HepG2 (cell line): ENCODE measurements around the gene HDAC8. TPM values are rescaled to one million over a fixed set of nuclear protein-coding genes. Genes with fewer than 3 reads are reported as not detected.

Experiments
- ATAC-seq: fragments of 200-7000 bp; cut with Tn5 transposase; 3 replicates; pipeline ENCODE4 v1.9.1; 2020; ENCODE audit warnings: mild to moderate bottlenecking, moderate library complexity
- BruUV-seq: library from RNA; stranded (reverse); fragments of 400-500 nt; replicated peaks from 2 replicates; lab custom pipeline; 2021; lab: Mats Ljungman, UMichigan
- CTCF ChIA-PET: fragments of 300-600 bp; formaldehyde crosslinking; extraction: SDS; loops from one replicate; lab custom pipeline; 2021; ENCODE audit warnings: low total read pairs, inconsistent platforms, low intra/inter-chr PET ratio; lab: Yijun Ruan, JAX
- POLR2A ChIA-PET: fragments of 350-600 bp; sonication (Branson Sonifier 250); formaldehyde crosslinking; loops from one replicate; lab custom pipeline; 2020; ENCODE audit warnings: antibody characterized with exemption, inconsistent platforms; lab: Yijun Ruan, JAX
- DNase-seq: peaks from one replicate; pipeline ENCODE4 v3.0.0-alpha.2; 2015; ENCODE audit warnings: low spot score
- FAIRE-seq: peaks from 3 replicates; lab custom pipeline; 2011; peaks lifted over from hg19 to GRCh38; lab: Jason Lieb, UNC
- H2AFZ ChIP-seq: one replicate; pipeline ENCODE4 v1.6.1; 2011; ENCODE audit warnings: low read length, inconsistent platforms
- H3K27ac ChIP-seq: fragments of 300-600 bp; 3 replicates; pipeline ENCODE4 v1.8.0; 2011; ENCODE audit warnings: mixed run types, mild to moderate bottlenecking, mixed read lengths, low read length, inconsistent platforms; ENCODE audit not compliant: insufficient read depth; ENCODE audit errors: extremely low read length
- H3K27me3 ChIP-seq, 2 experiments: fragments of 200-600 bp in 1 of 2; 2 replicates in 1 of 2; 3 replicates in 1 of 2; pipeline versions ENCODE4 v1.6.0 to v1.8.0; 2011; ENCODE audit warnings: low read length in 2 of 2, mild to moderate bottlenecking in 2 of 2, moderate library complexity in 2 of 2, inconsistent platforms in 1 of 2; ENCODE audit not compliant: insufficient read depth in 2 of 2, control insufficient read depth in 1 of 2
- H3K36me3 ChIP-seq, 2 experiments: fragments of 200-600 bp in 1 of 2; replicated peaks in 1 of 2; 2 replicates in 1 of 2; 3 replicates in 1 of 2; pipeline versions ENCODE4 v1.5.1 to v1.8.0; 2011; ENCODE audit warnings: low read length in 2 of 2, inconsistent platforms in 1 of 2; ENCODE audit not compliant: insufficient read depth in 2 of 2, control insufficient read depth in 1 of 2
- H3K4me1 ChIP-seq: 2 replicates; pipeline ENCODE4 v1.5.1; 2012; ENCODE audit warnings: low read length, inconsistent platforms; ENCODE audit not compliant: insufficient read depth
- H3K4me2 ChIP-seq: 2 replicates; pipeline ENCODE4 v1.6.0; 2011; ENCODE audit warnings: low read depth, low read length, inconsistent platforms
- H3K4me3 ChIP-seq, 3 experiments: fragments of 200-600 bp in 1 of 3; sonication (generic), shearing (Covaris generic) in 1 of 3; replicated peaks in 1 of 3; 2 replicates each; pipeline ENCODE4 v1.5.1; 2011 to 2016; ENCODE audit warnings: low read length in 3 of 3, inconsistent platforms in 2 of 3, low read depth in 2 of 3, mild to moderate bottlenecking in 2 of 3, control low read depth in 1 of 3, mixed read lengths in 1 of 3; ENCODE audit not compliant: insufficient read depth in 1 of 3
- H3K79me2 ChIP-seq: one replicate; pipeline ENCODE4 v1.6.1; 2011; ENCODE audit warnings: low read length, inconsistent platforms; ENCODE audit not compliant: insufficient read depth
- H3K9ac ChIP-seq: 2 replicates; pipeline ENCODE4 v1.6.0; 2011; ENCODE audit warnings: mild to moderate bottlenecking, low read depth, low read length, inconsistent platforms; ENCODE audit not compliant: insufficient read depth
- H3K9me3 ChIP-seq: 2 replicates; pipeline ENCODE4 v1.5.1; 2012; ENCODE audit warnings: mild to moderate bottlenecking, low read length
- H4K20me1 ChIP-seq: 2 replicates; pipeline ENCODE4 v1.6.0; 2011; ENCODE audit warnings: inconsistent platforms, mild to moderate bottlenecking, low read length, moderate library complexity; ENCODE audit not compliant: insufficient read depth
- KAT7 ChIP-seq: IDR thresholded peaks from 2 replicates; pipeline ENCODE4 v1.6.1; 2018; ENCODE audit warnings: borderline replicate concordance, missing compliant biosample characterization
- KDM3A ChIP-seq: IDR thresholded peaks from 2 replicates; pipeline ENCODE4 v1.6.1; 2018; ENCODE audit warnings: low read depth, missing compliant biosample characterization
- MZF1 ChIP-seq: sonication (generic); formaldehyde crosslinking; IDR thresholded peaks from 2 replicates; pipeline ENCODE4 v1.8.1; 2023; ENCODE audit warnings: mild to moderate bottlenecking, missing genetic modification reagents, borderline replicate concordance
- NFE2L2 ChIP-seq: fragments of 150-350 bp; IDR thresholded peaks from 2 replicates; pipeline ENCODE4 v1.6.1; 2014; ENCODE audit warnings: low read length
- NR2F6 ChIP-seq, 2 experiments: IDR thresholded peaks; 2 replicates each; pipeline ENCODE4 v1.6.1; 2016; ENCODE audit warnings: antibody characterized with exemption in 1 of 2, mild to moderate bottlenecking in 1 of 2
- NRL ChIP-seq: sonication (generic); formaldehyde crosslinking; IDR thresholded peaks from 2 replicates; pipeline ENCODE4 v1.5.0; 2020; ENCODE audit warnings: missing genetic modification reagents, mild to moderate bottlenecking, moderate library complexity, borderline replicate concordance
- RORA ChIP-seq: sonication (generic); formaldehyde crosslinking; IDR thresholded peaks from 2 replicates; pipeline ENCODE4 v1.5.0; 2020; ENCODE audit warnings: mild to moderate bottlenecking, missing genetic modification reagents, moderate library complexity
- ZBTB1 ChIP-seq: sonication (generic); formaldehyde crosslinking; IDR thresholded peaks from 2 replicates; pipeline ENCODE4 v1.4.0; 2020; ENCODE audit warnings: missing genetic modification reagents, borderline replicate concordance
- ZMYM2 ChIP-seq: sonication (generic); formaldehyde crosslinking; IDR thresholded peaks from 2 replicates; pipeline ENCODE4 v1.8.0; 2022; ENCODE audit warnings: mild to moderate bottlenecking, missing genetic modification reagents
- ZNF24 ChIP-seq: fragments of 450-650 bp; IDR thresholded peaks from 2 replicates; pipeline ENCODE4 v1.6.1; 2017; ENCODE audit warnings: antibody characterized with exemption, mild to moderate bottlenecking
- ZNF331 ChIP-seq: sonication (generic); formaldehyde crosslinking; IDR thresholded peaks from 2 replicates; pipeline ENCODE4 v1.4.0; 2020; ENCODE audit warnings: missing genetic modification reagents
- ZNF333 ChIP-seq: sonication (generic); formaldehyde crosslinking; IDR thresholded peaks from 2 replicates; pipeline ENCODE4 v1.4.0; 2020; ENCODE audit warnings: mild to moderate bottlenecking, missing genetic modification reagents, borderline replicate concordance
- ZNF383 ChIP-seq: sonication (generic); formaldehyde crosslinking; IDR thresholded peaks from 2 replicates; pipeline ENCODE4 v1.4.0; 2020; ENCODE audit warnings: missing genetic modification reagents, mild to moderate bottlenecking, borderline replicate concordance
- ZNF547 ChIP-seq: sonication (generic); formaldehyde crosslinking; IDR thresholded peaks from 2 replicates; pipeline ENCODE4 v1.5.1; 2020; ENCODE audit warnings: mild to moderate bottlenecking, missing genetic modification reagents
- WGBS: methylation state at CpG from one replicate; pipeline ENCODE4 v1.1.6; 2017; ENCODE audit warnings: low lambda C conversion rate; 5-methylcytosine and 5-hydroxymethylcytosine counted together
- in situ Hi-C: cut with HindIII; loops from 2 replicates; pipeline ENCODE4 v1.10.0; 2017; ENCODE audit warnings: low pct_unique_long_range_greater_than_20kb; ENCODE audit not compliant: extremely low pct_ligation_motif_present
- intact Hi-C: fragments of 100-400 bp; cut with micrococcal nuclease; formaldehyde crosslinking; loops from one replicate; pipeline ENCODE4 v1.10.0; 2022; ENCODE audit not compliant: unreplicated experiment
- polyA plus RNA-seq, 8 experiments: library from polyadenylated mRNA; depleted of rRNA in 3 of 8; stranded (reverse) in 7 of 8; unstranded in 1 of 8; fragments of >200 nt; fragmentation: Illumina TruSeq in 4 of 8; extraction: Trizol in 4 of 8; gene quantifications; 2 replicates each; pipeline versions ENCODE4 v1.2.1 to v1.2.3, GENCODE V29; 2011 to 2016; ENCODE audit warnings: low read depth in 4 of 8, missing spikeins in 1 of 8, mixed read lengths in 1 of 8; ENCODE audit not compliant: insufficient read depth in 1 of 8
- total RNA-seq, 5 experiments: library from RNA; depleted of rRNA; stranded (reverse); fragments of >200 nt; fragmentation: Illumina TruSeq; extraction: Trizol; gene quantifications; 2 replicates each; pipeline ENCODE4 v1.2.3, GENCODE V29; 2016; ENCODE audit warnings: low read depth in 1 of 5
- TF ChIP-seq, protein P1 (sequence below): sonication (generic); formaldehyde crosslinking; IDR thresholded peaks from 2 replicates; pipeline ENCODE4 v1.4.0; 2020; ENCODE audit warnings: missing genetic modification reagents
- TF ChIP-seq, protein P2 (sequence below): sonication (generic); formaldehyde crosslinking; IDR thresholded peaks from 2 replicates; pipeline ENCODE4 v1.4.0; 2020; ENCODE audit warnings: missing genetic modification reagents
- TF ChIP-seq, protein P3 (sequence below): sonication (generic); formaldehyde crosslinking; IDR thresholded peaks from 2 replicates; pipeline ENCODE4 v1.8.1; 2022; ENCODE audit warnings: mild to moderate bottlenecking, missing genetic modification reagents

The HDAC8 gene
- total and polyA plus RNA-seq, 2 of the 13 experiments (the other 11 are each of a cell fraction or from before 2014, with no cell fraction given): 13.7 to 28.6 TPM

DNA sequence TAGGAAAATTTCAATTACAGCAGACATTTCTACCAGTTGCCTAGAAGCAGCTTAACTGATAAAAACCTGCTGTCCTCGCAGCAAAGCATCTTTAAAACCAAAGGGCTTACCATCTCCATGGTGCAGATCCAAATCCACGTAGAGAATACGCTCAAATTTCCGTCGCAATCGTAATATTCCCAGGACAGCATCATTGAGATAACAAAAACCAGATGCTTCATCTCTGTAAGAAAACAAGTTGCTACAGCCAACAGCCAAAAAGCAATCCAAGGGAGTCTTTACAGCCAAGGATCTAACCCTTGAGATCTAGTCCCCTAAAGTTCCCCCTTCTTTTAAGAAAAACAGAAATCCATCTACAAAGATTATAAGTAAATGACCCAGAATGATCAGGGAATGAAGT, 77.6 kb downstream of the HDAC8 start:
- intact Hi-C loops (no loop called here), in situ Hi-C loops (no loop called here)
- ATAC-seq: no peak
- TF ChIP-seq MZF1 (no peak), ZNF24 (no peak), KAT7 (no peak), ZNF547 (CRISPR knock-in tag) (no peak), ZNF331 (CRISPR knock-in tag) (no peak), KDM3A (CRISPR knock-in tag) (no peak), ZMYM2 (no peak), ZNF383 (no peak), NFE2L2 (no peak), RORA (no peak), ZBTB1 (CRISPR knock-in tag) (no peak), ZNF333 (CRISPR knock-in tag) (no peak), NRL (CRISPR knock-in tag) (no peak), NR2F6 (IDR thresholded peaks at IDR 0.05) (no peak), NR2F6 (CRISPR knock-in tag; IDR thresholded peaks at IDR 0.05) (no peak)
- TF ChIP-seq, protein P1, sequence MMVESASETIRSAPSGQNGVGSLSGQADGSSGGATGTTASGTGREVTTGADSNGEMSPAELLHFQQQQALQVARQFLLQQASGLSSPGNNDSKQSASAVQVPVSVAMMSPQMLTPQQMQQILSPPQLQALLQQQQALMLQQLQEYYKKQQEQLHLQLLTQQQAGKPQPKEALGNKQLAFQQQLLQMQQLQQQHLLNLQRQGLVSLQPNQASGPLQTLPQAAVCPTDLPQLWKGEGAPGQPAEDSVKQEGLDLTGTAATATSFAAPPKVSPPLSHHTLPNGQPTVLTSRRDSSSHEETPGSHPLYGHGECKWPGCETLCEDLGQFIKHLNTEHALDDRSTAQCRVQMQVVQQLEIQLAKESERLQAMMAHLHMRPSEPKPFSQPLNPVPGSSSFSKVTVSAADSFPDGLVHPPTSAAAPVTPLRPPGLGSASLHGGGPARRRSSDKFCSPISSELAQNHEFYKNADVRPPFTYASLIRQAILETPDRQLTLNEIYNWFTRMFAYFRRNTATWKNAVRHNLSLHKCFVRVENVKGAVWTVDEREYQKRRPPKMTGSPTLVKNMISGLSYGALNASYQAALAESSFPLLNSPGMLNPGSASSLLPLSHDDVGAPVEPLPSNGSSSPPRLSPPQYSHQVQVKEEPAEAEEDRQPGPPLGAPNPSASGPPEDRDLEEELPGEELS (CRISPR knock-in tag): no peak
- TF ChIP-seq, protein P2, sequence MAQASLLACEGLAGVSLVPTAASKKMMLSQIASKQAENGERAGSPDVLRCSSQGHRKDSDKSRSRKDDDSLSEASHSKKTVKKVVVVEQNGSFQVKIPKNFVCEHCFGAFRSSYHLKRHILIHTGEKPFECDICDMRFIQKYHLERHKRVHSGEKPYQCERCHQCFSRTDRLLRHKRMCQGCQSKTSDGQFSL: no peak
- TF ChIP-seq, protein P3, sequence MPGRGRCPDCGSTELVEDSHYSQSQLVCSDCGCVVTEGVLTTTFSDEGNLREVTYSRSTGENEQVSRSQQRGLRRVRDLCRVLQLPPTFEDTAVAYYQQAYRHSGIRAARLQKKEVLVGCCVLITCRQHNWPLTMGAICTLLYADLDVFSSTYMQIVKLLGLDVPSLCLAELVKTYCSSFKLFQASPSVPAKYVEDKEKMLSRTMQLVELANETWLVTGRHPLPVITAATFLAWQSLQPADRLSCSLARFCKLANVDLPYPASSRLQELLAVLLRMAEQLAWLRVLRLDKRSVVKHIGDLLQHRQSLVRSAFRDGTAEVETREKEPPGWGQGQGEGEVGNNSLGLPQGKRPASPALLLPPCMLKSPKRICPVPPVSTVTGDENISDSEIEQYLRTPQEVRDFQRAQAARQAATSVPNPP (CRISPR knock-in tag): no peak
- H3K4me2 ChIP-seq: no peak overlapping the region
- H3K9me3 ChIP-seq: no peaks in the 10 kb centered on the region
- H3K36me3 ChIP-seq: no peaks in the 10 kb centered on the region
- no peak overlapping the region for H3K27ac ChIP-seq
- H4K20me1 ChIP-seq: no peaks in the 10 kb centered on the region
- ChIA-PET CTCF (no interaction called here), POLR2A (no interaction called here)
- H3K4me1 ChIP-seq: no peaks in the 10 kb centered on the region
- no peak for DNase-seq
- no peak for FAIRE-seq
- no peaks in the 10 kb centered on the region for H3K79me2 ChIP-seq
- no TSS peak for BruUV-seq
- no peak overlapping the region for H3K4me3 ChIP-seq
- WGBS: 98% methylated on average over 6 of the region's 6 CpGs
- no peaks in the 10 kb centered on the region for H3K27me3 ChIP-seq
- H3K9ac ChIP-seq: no peak overlapping the region
- H2AFZ ChIP-seq: no peak overlapping the region
